HCT116 (cell line): ENCODE results near the gene TPGS1. TPM values are rescaled to one million over a fixed set of nuclear protein-coding genes. Genes with fewer than 3 reads are reported as not detected.

Experiments used
- ATAC-seq: fragments of 200-7000 bp; cut with Tn5 transposase; 2 replicates; pipeline ENCODE4 v1.9.1; 2020; ENCODE audit warnings: mild to moderate bottlenecking, moderate library complexity
- BruUV-seq: library from RNA; stranded (reverse); fragments of 400-500 nt; replicated peaks from 2 replicates; lab custom pipeline; 2021; lab: Mats Ljungman, UMichigan
- CTCF ChIA-PET: fragments of 300-600 bp; sonication (Branson Sonifier 250); formaldehyde crosslinking; loops from one replicate; lab custom pipeline; 2021; ENCODE audit warnings: antibody characterized with exemption; lab: Charles Lee
- POLR2A ChIA-PET: fragments of 300-600, 350-600 bp; sonication (Branson Sonifier 250); formaldehyde crosslinking; loops from one replicate; lab custom pipeline; 2021; ENCODE audit warnings: antibody characterized with exemption; lab: Charles Lee
- RAD21 ChIA-PET, 2 experiments: fragments of 300-600 bp; sonication (Branson Sonifier 250); formaldehyde crosslinking; loops; one replicate each; lab custom pipeline; 2023; ENCODE audit warnings: low total read pairs in 2 of 2; ENCODE audit not compliant: uncharacterized antibody in 2 of 2, unreplicated experiment in 2 of 2, low non-redundant PET in 1 of 2; lab: Charles Lee
- DNase-seq: peaks from one replicate; pipeline ENCODE4 v3.0.0-alpha.2; 2010; ENCODE audit warnings: low read depth, low spot score
- H2AFZ ChIP-seq: fragments of 200-600 bp; shearing (Covaris generic), sonication (generic); 2 replicates; pipeline ENCODE4 v1.6.1; 2017; ENCODE audit warnings: low read depth, mixed run types, mixed read lengths, antibody characterized with exemption, low read length; ENCODE audit not compliant: poor library complexity, severe bottlenecking
- H3K27ac ChIP-seq: 2 replicates; pipeline ENCODE4 v1.5.1; 2012; ENCODE audit warnings: low read depth, low read length
- H3K27me3 ChIP-seq: fragments of 200-600 bp; sonication (generic); 2 replicates; pipeline ENCODE4 v1.6.1; 2016; ENCODE audit warnings: mixed run types, low read length, mixed read lengths; ENCODE audit not compliant: insufficient read depth
- H3K36me3 ChIP-seq, 2 experiments: fragments of 200-500 bp in 1 of 2; fragments of 200-600 bp in 1 of 2; sonication (Bioruptor generic) in 1 of 2; sonication (generic) in 1 of 2; 2 replicates each; pipeline versions ENCODE4 v1.5.1 to v1.6.1; 2014 to 2016; ENCODE audit warnings: low read length in 2 of 2, inconsistent platforms in 1 of 2, mixed read lengths in 1 of 2, mixed run types in 1 of 2; ENCODE audit not compliant: insufficient read depth in 2 of 2, control insufficient read depth in 1 of 2
- H3K4me1 ChIP-seq, 2 experiments: fragments of 200-600 bp in 1 of 2; sonication (generic) in 1 of 2; 2 replicates each; pipeline versions ENCODE4 v1.5.1 to v1.6.1; 2012 to 2017; ENCODE audit warnings: low read length in 2 of 2, inconsistent platforms in 1 of 2, mild to moderate bottlenecking in 1 of 2, mixed read lengths in 1 of 2, mixed run types in 1 of 2, moderate library complexity in 1 of 2; ENCODE audit not compliant: insufficient read depth in 2 of 2, control insufficient read depth in 1 of 2
- H3K4me2 ChIP-seq: fragments of 200-600 bp; sonication (generic); 2 replicates; pipeline ENCODE4 v1.6.1; 2017; ENCODE audit warnings: mixed run types, low read length, mixed read lengths
- H3K4me3 ChIP-seq, 2 experiments: fragments of 200-600 bp in 1 of 2; sonication (generic) in 1 of 2; replicated peaks in 1 of 2; 2 replicates each; pipeline ENCODE4 v1.5.1; 2011 to 2016; ENCODE audit warnings: low read length in 2 of 2, control low read depth in 1 of 2, low read depth in 1 of 2, mild to moderate bottlenecking in 1 of 2, mixed read lengths in 1 of 2, mixed run types in 1 of 2
- H3K79me2 ChIP-seq: fragments of 200-600 bp; sonication (generic); 2 replicates; pipeline ENCODE4 v1.6.1; 2017; ENCODE audit warnings: mild to moderate bottlenecking, mixed run types, low read length, moderate library complexity, mixed read lengths; ENCODE audit not compliant: insufficient read depth
- H3K9ac ChIP-seq: fragments of 200-600 bp; sonication (generic); 2 replicates; pipeline ENCODE4 v1.6.1; 2016; ENCODE audit warnings: low read length, mixed read lengths
- H3K9me2 ChIP-seq: fragments of 200-600 bp; sonication (generic), shearing (Covaris generic); 2 replicates; pipeline ENCODE4 v1.6.1; 2017; ENCODE audit warnings: mixed run types, mild to moderate bottlenecking, moderate library complexity; ENCODE audit not compliant: insufficient read depth
- H3K9me3 ChIP-seq, 2 experiments: fragments of 200-500 bp in 1 of 2; fragments of 200-600 bp in 1 of 2; sonication (Bioruptor generic) in 1 of 2; sonication (generic) in 1 of 2; 2 replicates each; pipeline ENCODE4 v1.6.1; 2014 to 2017; ENCODE audit warnings: low read length in 2 of 2, mixed read lengths in 2 of 2, inconsistent platforms in 1 of 2, low read depth in 1 of 2, mild to moderate bottlenecking in 1 of 2, mixed run types in 1 of 2, moderate library complexity in 1 of 2; ENCODE audit not compliant: control insufficient read depth in 1 of 2, insufficient read depth in 1 of 2
- H4K20me1 ChIP-seq: fragments of 200-600 bp; sonication (generic), shearing (Covaris generic); 2 replicates; pipeline ENCODE4 v1.6.1; 2017; ENCODE audit warnings: mixed run types, mild to moderate bottlenecking, moderate library complexity; ENCODE audit not compliant: insufficient read depth
- ATF3 ChIP-seq: IDR thresholded peaks from 2 replicates; pipeline ENCODE4 v1.6.1; 2012
- CBX3 ChIP-seq: IDR thresholded peaks from 2 replicates; pipeline ENCODE4 v1.6.1; 2012; ENCODE audit warnings: low read depth
- CEBPB ChIP-seq: IDR thresholded peaks from 2 replicates; pipeline ENCODE4 v1.6.1; 2012; ENCODE audit warnings: low read depth
- ELF1 ChIP-seq: IDR thresholded peaks from 2 replicates; pipeline ENCODE4 v1.6.1; 2012; ENCODE audit warnings: low read depth, borderline replicate concordance
- JUND ChIP-seq: IDR thresholded peaks from 2 replicates; pipeline ENCODE4 v1.6.1; 2012
- POLR2A ChIP-seq: IDR thresholded peaks from 2 replicates; pipeline ENCODE4 v1.7.0; 2011; ENCODE audit warnings: borderline replicate concordance; ENCODE audit not compliant: insufficient read depth, insufficient read length; ENCODE audit errors: extremely low read depth
- POLR2AphosphoS5 ChIP-seq: IDR thresholded peaks from 2 replicates; pipeline ENCODE4 v1.6.1; 2011; ENCODE audit warnings: mild to moderate bottlenecking, low read depth, low read length, moderate library complexity
- REST ChIP-seq: IDR thresholded peaks from 2 replicates; pipeline ENCODE4 v1.6.1; 2012; ENCODE audit warnings: low read depth
- TCF7L2 ChIP-seq: IDR thresholded peaks from 2 replicates; pipeline ENCODE4 v1.7.0; 2011; ENCODE audit warnings: borderline replicate concordance, inconsistent platforms; ENCODE audit not compliant: insufficient read depth, insufficient read length; ENCODE audit errors: extremely low read depth
- YY1 ChIP-seq: IDR thresholded peaks from 2 replicates; pipeline ENCODE4 v1.6.1; 2011; ENCODE audit warnings: low read length, low read depth, moderate library complexity, mild to moderate bottlenecking; ENCODE audit not compliant: insufficient replicate concordance; ENCODE audit errors: extremely low read depth
- ZBTB33 ChIP-seq: IDR thresholded peaks from 2 replicates; pipeline ENCODE4 v1.6.1; 2011; ENCODE audit warnings: mild to moderate bottlenecking, low read length, moderate library complexity; ENCODE audit not compliant: insufficient replicate concordance; ENCODE audit errors: extremely low read depth
- intact Hi-C: fragments of 100-400 bp; cut with micrococcal nuclease; formaldehyde crosslinking; loops from 2 replicates; pipeline ENCODE4 v1.10.0; 2022
- total RNA-seq: library from RNA; stranded (reverse); gene quantifications from one replicate; pipeline ENCODE4 v1.2.1, GENCODE V29; 2021; ENCODE audit not compliant: unreplicated experiment

TPGS1 gene
- total RNA-seq, 1 experiment from 2014 or later: 19.1 TPM

GRCh38 chr19:566844-567243 is 59.5 kb downstream of the TPGS1 start (continued):
- no peak for TF ChIP-seq REST
- no peak for TF ChIP-seq POLR2AphosphoS5
- TF ChIP-seq JUND: no peak
- no peak for TF ChIP-seq CEBPB

- CTCF ChIA-PET: interaction anchor here (0.8 to 1.1 kb wide), 2 partner anchors 12 to 57 kb away, joined by 3 read pairs; no protein-coding TSS in a partner anchor
- DNase-seq: no peak
- Histone ChIP-seq H3K36me3 (peaks cover 0 to 3% of the 10 kb centered on the region in 2 experiments; a peak in 1 of 4 replicates), H3K4me3 (no peak overlapping the region), H4K20me1 (no peaks in the 10 kb centered on the region), H3K79me2 (no peaks in the 10 kb centered on the region; the same call in 1 of the 2 replicates), H2AFZ (no peak overlapping the region), H3K27ac (no peak overlapping the region), H3K4me1 (peaks cover 2 to 17% of the 10 kb centered on the region in 2 experiments; a peak in 2 of 4 replicates), H3K4me2 (no peak overlapping the region), H3K9me3 (no peaks in the 10 kb centered on the region), H3K9ac (no peak overlapping the region), H3K27me3 (no peaks in the 10 kb centered on the region), H3K9me2 (no peaks in the 10 kb centered on the region)
- RAD21 ChIA-PET: interaction anchor here in 1 of 2 experiments (0.7 kb wide), 1 partner anchor 293 kb away, joined by 3 read pairs; no protein-coding TSS in a partner anchor
- no peak for ATAC-seq
- BruUV-seq: no TSS peak
- intact Hi-C loops: no loop called here
- no peak for TF ChIP-seq ELF1
- no peak for TF ChIP-seq POLR2A
- TF ChIP-seq TCF7L2: no peak
- TF ChIP-seq ZBTB33: no peak
- TF ChIP-seq YY1: no peak
- no peak for TF ChIP-seq ATF3
- TF ChIP-seq CBX3: no peak
- POLR2A ChIA-PET: interaction anchor here (2.1 kb wide), 1 partner anchor 11 kb away, joined by 6 read pairs; no protein-coding TSS in a partner anchor
These were observed 60.1 kb downstream of the TPGS1 start for GRCh38 chr19:567296-567900.
